IPS DF 4.7 (cell line): Measurements from ENCODE around the gene RTN4IP1.
"Not testable (repeated sequence)": the region's sequence is repeated elsewhere in the genome, so short reads cannot be mapped to it uniquely, and the experiment has no call there.

Source experiments
- DNase-seq: peaks from one replicate; pipeline ENCODE4 v3.0.0-alpha.2; 2013; ENCODE audit warnings: low spot score; ENCODE audit errors: extremely low read depth

RTN4IP1 gene

DNA sequence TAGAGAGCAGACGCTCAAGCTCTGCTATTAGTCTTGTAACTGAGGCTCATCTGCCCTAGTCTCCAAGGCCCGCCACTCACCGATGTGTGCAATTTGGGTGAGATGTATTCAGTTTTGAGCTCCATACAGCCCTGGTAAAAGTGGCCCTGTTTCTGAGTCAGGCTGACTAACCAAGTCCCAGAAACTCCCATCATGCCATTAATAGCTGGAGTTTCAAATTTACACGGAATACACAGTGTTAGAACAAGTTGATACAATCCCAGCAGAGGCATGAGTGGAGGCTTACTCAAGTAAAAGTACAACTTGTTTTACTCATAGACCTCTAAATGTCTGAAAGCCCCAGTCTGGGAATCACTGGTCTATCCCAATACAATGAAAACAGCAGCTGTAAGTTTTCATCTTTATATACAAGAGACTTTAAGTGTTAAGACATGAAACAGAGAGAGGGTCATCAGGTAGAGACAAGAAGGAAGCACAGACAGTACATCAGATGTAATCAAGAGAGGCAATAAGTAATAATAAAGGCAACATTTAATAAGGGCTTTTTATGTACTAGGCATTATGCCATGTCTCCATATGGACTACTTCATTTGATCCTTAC is 42.4 kb downstream of the RTN4IP1 start:
- no peak for DNase-seq

DNA sequence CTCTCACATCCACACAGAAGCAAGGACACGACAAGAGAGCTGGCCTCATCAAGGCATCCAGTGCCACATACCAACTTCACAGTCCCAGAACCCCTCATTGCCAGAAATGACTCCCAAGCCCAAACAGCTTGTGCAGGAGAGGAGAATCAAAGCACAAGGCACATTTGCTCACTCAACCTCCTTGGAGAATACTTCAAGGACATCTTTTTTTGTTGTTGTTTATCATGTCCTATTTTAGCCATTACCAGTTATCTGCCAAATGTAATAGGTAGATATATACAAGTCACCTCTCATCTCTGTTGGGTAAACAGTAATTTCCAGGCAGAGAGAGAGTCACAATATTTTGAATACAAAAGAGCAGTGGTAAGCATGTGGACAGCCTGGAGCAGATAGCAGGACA is 47.8 kb downstream of the RTN4IP1 start:
- DNase-seq, result no peak

DNA sequence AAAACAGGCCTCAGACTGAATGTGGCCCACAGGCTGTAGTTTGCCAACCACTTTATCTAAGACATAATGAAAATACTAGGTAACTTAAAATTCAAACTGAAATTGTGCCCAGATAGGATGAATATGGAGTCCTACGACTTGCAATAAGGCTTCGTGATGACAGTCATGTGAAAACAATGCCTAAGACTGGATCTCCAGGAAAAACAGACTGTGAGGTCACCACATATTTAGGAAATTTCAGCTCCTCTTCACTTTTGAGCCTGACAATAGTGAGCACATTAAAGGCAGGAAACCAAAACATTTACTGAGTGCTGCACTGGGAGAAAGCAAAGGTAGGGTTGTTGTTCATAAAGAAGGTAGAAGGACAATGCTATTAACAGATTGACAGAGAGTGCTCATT is 50.0 kb downstream of the RTN4IP1 start:
- DNase-seq, result no peak

DNA sequence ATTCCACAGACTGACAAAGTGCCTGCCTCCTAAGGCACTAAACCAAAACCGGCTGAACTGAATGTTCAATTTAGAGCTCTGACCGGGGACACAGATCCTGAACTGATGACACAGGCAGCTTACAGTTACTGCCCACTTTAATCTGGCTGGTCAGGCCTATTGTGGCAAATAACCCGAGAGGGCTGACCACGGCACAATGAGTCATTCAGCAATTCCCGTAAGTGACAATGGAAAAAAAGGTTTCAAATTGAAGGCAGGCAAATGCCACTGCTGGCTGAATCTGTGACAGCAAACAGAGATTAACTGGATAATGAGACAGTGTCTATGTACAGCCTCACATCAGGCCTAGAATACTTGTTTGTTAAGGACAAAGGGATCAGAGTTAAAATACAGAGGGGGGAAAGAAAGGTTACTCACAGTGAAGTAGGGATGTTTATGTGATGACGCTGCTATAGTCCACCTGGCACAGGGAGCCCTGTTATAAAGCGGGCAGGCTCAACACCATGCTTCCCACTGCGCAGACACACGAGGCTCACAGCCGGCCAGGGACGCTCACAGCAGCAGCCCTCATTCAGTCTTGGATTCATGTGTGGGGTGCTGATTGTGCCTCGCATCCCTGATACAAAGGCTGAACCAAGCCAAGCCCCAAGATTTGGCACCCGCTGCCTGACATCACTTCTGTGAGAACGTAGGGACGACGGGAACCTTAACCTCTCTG is 54.4 kb downstream of the RTN4IP1 start:
- DNase-seq, result no peak

DNA sequence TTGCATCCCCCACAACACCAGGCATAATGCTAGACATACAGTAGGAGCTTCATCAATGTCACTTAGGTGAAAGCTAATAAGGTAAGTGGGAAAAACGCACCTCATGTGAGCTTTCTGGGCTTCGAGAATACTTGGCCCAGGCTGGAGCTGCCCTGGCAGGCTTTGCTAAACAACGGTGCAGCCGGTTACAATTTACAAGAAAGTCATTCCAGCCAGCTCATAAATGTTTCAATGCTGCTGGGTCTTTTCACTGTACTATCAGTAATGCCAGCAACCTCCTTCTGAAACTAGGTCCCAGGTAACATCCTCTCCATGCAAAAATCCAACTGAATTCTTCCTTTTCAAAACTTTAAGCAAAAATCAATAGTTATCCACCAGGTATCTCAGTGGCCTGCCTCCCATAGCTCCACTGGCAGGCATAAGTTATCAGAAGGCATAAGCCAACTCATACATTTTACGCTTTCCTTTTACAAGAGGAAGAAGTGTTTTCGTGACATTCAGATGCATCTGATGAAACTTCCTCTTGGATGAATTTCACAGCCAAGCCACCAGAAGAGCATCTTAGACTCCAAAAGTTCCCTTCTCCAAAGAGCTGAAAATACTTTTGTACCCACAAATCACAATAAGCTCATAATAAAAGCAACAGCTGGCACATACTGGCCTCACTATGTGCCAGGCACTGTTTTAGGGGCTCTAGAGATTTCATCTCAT is 56.3 kb downstream of the RTN4IP1 start:
- no peak for DNase-seq

DNA sequence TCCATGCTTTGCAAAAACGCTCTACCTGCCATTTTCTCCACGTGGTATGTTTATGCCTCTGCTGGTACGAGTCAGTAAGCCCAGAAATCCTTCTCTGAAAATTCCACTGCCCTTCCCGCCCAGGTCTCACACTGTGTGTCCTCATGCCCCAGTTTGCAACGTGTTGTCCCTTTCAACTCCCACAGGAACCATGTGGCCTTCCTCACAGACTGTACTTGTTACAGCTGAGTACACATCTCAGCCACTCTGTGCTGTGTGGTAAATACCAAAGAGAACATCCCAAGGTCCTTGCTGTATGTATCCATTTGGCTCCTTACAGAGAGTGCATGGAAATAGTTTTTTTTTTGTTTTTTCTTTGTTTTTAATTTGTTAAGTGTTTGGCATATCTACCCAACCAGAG is 56.9 kb downstream of the RTN4IP1 start:
- DNase-seq, result no peak

DNA sequence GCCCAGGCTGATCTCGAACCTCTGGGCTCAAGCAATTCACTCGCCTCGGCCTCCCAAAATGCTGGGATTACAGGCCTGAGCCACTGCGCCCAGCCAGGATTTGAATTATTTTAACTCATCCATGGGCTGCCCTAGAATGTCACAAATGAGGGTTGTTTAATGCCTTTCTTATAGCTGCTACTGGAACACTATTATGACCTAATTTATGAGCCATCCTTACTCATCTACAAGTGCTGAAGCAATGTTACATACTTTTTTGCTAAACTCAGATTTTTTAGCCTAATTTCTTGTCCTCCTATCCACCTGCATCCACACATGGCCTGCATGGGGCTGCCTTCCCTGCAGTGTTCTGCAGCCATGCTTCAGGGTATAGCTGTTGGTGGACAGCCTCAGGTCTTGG is 59.9 kb downstream of the RTN4IP1 start:
- DNase-seq, result no peak

DNA sequence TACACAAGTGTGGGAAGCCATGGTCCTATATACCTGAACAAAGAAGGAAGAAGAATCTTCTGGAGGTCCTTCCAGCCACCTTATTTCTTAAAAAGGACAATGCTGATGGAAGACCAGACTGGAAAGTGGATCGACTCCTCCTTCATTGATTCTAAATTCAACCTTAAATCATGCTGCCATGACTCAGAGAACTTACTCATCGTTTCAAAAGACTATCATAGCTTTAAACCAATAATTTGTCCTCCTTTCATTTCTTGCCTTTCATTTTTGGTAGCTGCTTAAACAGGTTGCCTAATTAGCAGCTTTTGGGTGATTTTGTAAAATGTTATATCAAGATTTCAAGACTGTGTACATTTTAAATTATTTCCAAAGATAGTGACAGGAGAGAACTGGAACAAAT is 60.8 kb downstream of the RTN4IP1 start:
- DNase-seq, result no peak

DNA sequence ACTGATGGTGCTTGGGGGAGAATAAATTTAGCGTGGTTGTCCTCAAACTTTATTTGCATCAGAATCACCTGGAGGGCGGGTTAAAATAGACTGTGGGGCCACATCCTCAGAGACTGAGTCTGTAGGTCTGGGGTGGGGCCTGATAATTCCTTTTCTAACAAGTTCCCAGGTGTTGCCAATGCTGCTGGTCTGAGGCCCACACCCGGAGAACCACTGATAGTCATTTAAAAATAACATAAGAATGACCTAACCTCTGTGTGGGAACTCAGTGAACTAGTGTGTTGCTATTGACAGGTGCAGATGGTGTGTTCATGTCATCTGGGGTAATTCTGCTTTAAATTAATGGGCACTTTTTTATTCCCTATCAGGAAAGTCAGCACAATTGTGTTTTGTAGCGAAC is 64.8 kb downstream of the RTN4IP1 start:
- no peak for DNase-seq

DNA sequence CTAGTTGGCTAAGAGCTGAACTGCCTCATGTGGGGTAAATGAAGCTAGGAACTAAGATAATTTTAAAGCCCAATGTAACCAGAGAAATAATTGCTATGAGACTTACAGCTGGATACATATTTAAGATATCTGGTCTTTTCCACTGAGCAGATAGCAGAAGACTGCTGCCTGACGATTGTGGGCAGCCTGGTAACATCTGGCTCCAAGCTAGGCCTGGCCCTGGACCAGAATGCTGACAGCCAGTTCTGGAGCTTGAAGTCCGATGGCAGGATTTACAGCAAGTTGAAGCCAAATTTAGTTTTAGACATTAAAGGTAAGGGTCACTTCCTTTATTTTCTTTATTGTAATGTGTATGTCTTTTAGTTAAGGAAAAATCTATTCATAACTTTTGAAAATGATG is 65.7 kb downstream of the RTN4IP1 start:
- DNase-seq, result no peak

DNA sequence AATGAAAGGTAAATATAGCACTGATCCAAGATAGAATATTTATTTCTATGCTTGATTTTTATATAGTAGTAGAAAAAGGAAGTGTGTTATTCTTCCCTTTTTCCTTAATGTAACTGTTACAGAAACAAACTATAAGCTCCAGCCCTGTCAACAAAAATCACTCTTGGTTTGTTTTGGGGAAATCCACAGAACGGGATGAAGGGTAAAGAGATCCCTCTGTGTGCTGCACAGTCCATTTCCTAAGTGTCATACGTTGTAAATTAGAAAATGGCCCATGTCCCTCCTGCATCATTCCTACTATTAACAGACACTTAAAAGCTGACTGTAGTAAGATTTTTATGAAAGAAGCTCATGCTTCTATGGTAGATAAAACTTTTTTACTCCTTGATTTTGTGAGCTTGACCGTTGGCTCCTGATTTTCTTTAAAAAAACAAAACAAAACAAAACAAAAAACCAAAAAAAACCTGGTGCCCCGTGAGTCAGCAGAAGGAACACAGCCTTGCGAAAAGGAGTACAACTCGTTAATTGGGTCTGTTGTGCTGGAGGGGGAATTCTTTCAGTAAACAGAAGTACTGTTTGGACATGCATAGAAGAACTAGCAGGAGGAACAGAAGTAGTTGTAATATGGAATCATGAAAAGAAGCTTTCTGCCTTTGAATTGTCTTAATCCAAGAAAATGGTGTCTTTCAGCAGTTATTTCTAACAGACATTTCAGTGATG is 67.5 kb downstream of the RTN4IP1 start:
- DNase-seq, result no peak

DNA sequence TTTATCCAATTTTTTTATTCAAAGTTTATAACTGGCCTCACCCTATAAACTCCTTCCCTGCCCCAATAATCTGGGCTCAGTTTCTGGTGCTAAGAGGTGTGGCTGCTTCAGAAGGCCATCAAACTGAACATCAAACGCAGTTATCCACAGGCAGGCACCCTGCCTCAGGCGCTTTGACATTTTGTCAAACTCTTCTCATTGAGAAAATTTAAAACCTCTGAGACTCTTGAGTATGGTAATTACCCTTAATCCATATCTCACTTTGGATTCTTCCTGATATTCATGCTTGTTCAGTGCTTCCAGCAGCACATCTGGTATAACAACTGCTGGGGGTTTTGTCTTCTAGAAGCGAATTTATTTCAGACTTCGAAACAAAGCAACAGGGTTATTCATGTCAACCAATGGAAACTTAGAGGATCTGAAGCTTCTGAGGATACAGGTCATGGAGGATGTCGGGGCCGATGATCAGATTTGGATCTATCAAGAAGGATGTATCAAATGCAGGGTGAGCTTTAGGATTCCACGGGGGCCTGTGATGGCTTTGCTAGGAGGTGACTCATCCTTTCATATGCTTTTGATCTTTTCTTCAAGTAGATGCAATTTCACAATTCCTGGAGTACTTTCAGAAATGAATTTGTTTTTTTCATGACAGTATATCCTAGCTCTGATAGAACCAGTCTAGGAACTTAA is 68.2 kb downstream of the RTN4IP1 start:
- DNase-seq, result no peak

DNA sequence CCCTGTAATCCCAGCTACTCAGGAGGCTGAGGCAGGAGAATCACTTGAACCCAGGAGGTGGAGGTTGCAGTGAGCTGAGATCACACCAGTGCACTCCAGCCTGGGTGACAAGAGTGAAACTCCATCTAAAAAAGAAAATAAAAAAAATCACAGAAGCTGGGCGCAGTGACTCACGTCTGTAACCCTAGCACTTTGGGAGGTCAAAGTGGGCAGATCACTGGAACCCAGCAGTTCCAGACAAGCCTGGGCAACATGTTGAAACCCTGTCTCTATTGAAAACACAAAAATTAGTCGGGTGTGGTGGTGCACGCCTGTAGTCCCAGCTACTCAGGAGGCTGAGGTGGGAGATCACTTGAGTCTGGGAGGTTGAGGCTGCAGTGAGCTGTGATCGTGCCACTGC is 69.6 kb downstream of the RTN4IP1 start:
- DNase-seq, result not testable (repeated sequence)

DNA sequence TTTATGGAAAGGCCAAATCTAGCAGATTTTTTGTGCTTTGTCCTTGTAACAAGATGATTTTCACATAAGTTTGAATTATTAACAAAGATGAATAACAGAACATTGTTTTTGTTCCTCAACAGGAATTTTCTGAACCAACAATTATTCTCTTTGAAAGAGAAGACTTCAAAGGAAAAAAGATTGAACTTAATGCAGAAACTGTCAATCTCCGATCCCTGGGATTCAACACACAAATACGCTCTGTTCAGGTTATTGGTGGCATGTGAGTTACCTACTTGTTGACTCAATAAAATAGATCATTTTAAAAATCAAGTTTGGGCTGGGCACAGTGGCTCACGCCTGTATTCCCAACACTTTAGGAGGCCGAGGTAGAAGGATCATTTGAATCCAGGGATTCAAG is 70.9 kb downstream of the RTN4IP1 start:
- DNase-seq, result no peak

DNA sequence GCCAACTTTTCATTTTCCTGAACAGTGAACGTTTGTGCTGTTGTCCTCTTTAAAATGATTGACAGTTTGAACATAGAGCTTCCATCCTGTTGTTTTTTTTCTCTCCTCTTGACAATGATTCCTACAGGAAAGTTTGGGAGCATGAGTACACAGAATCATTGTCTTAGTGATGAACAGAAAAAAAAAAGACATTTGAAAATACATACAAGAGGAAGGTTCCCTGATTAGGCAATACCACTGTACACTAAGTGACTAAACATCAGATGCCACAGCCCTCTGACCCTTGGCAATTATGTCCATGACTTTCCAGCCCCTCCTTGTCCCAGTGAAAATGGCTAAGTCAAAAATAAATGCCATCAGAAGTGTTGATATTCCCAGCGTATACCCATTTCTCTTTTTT is 71.5 kb downstream of the RTN4IP1 start:
- no peak for DNase-seq

DNA sequence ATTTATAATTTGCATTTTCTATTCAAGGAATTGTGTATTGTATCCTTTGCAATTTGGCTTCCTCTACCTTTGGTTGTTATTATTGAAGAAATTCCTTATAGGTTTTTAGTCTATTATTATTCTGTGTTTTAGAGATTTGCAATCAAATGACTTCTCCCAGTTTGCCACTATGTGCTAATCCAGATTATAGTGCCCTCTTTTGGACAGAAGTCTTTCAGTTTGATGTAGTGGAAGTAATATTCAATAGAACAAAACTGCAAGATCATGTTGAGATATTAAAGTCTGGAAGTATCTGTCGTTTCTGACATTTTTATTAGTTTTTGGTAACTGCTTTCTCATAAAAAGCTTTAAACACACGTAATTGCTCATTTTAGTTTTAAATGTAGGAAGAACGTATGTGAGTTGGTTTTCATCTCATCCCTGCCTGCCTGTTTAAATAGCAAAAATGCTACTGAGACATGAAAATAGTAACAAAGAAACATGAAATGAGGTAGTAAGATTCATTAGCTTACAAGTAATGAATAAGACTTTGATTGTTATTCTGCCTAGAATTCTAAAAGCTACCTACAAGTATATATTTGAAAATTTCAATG is 72.8 kb downstream of the RTN4IP1 start:
- DNase-seq, result no peak

DNA sequence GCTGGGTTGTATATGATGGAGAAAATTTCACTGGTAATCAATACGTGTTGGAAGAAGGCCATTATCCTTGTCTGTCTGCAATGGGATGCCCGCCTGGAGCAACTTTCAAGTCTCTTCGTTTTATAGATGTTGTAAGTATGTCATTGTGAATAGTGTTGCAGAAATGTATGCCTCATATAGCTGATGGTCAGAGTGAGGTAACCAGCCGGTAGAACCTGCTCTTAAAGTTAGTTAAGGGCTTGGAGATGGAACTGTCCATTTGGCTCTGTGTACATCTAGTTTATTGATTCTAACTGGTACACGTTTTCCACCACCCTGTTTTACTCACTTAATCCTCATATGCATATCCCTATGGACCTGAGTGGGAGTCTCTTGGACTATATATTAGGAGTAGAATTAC is 73.5 kb downstream of the RTN4IP1 start:
- DNase-seq, result no peak

DNA sequence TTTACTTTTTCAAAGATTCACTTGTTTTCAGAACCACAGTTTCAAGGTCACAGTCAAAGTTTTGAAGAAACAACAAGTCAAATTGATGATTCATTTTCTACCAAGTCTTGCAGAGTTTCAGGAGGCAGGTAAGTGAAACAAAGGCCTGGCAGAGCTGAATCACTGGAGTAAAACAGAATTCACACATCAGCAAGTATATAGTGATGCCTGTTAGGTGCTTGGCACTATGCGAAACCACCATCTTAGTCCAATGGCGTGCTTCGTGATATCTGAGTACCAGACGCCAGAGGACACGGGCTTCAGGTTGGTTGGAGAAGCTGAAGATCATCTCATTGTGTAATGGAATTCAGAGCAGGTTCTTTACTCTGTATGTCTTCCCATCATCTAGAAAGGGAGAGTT is 75.9 kb downstream of the RTN4IP1 start:
- DNase-seq, result no peak

DNA sequence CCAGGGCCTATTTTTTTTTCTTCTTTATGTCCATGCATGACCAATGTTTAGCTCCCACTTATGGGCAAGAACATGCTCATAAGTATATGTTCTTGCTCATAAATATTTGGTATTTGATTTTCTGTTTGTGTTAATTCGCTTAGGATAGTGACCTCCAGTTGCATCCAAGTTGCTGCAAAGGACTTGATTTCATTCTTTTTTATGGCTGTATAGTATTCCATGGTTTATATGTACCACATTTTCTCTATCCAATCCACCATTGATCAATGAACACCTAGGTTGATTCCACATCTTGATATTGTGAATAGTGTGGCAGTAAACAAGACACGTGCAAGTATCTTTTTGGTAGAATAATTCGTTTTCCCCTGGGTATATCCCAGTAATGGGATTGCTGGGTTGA is 78.1 kb downstream of the RTN4IP1 start:
- DNase-seq, result no peak

DNA sequence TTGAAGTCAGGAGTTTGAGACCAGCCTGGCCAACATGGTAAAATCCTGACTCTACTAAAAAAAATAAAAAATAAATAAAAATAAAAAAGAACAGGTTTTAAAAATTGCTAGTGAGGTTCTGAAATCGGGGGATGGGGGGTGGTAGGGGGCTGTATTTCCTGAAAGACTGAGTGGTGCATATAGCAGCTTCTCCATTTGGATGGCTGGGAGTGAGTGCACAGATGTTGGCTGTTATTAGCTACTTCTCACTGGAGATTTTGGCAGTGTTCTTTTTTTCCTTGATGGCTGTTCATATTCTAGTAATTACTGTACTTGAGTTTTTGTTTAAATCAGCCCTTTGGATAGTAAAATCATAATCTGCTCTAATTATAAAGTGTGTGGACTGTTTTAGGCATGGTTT is 79.8 kb downstream of the RTN4IP1 start:
- no peak for DNase-seq

DNA sequence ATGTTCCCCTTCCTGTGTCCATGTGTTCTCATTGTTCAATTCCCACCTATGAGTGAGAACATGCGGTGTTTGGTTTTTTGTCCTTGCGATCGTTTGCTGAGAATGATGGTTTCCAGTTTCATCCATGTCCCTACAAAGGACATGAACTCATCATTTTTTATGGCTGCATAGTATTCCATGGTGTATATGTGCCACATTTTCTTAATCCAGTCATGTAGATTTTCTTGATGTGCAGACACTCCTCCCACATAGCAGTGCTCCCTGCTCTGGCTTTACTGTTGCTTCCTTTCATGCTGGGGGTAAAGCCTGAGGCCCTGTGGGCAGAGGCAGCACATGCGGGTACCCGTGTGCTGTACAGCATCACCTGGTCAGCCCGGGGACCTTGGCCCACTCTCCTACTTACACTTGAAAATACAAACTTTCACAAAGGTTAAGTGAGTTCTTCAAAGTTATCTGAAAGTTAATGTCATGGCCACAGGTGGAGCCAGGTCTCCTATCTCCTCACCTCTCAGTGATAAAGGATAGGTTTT is 80.3 kb downstream of the RTN4IP1 start:
- not testable (repeated sequence) for DNase-seq
